ENCODE results near the gene AIG1.

- TF ChIP-seq, protein P1, sequence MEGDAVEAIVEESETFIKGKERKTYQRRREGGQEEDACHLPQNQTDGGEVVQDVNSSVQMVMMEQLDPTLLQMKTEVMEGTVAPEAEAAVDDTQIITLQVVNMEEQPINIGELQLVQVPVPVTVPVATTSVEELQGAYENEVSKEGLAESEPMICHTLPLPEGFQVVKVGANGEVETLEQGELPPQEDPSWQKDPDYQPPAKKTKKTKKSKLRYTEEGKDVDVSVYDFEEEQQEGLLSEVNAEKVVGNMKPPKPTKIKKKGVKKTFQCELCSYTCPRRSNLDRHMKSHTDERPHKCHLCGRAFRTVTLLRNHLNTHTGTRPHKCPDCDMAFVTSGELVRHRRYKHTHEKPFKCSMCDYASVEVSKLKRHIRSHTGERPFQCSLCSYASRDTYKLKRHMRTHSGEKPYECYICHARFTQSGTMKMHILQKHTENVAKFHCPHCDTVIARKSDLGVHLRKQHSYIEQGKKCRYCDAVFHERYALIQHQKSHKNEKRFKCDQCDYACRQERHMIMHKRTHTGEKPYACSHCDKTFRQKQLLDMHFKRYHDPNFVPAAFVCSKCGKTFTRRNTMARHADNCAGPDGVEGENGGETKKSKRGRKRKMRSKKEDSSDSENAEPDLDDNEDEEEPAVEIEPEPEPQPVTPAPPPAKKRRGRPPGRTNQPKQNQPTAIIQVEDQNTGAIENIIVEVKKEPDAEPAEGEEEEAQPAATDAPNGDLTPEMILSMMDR (IDR thresholded peaks at IDR 0.05; ENCODE audit: insufficient read depth, low read depth, low read length): no peak
- TF ChIP-seq EZH2 (IDR thresholded peaks at IDR 0.05; ENCODE audit: insufficient read depth, low read length): no peak
Measured at GRCh38 chr6:143163621-143164020, 102.9 kb downstream of the AIG1 start.
